ENCODE results near the gene SERPINB6.

Gene SERPINB6

DNA sequence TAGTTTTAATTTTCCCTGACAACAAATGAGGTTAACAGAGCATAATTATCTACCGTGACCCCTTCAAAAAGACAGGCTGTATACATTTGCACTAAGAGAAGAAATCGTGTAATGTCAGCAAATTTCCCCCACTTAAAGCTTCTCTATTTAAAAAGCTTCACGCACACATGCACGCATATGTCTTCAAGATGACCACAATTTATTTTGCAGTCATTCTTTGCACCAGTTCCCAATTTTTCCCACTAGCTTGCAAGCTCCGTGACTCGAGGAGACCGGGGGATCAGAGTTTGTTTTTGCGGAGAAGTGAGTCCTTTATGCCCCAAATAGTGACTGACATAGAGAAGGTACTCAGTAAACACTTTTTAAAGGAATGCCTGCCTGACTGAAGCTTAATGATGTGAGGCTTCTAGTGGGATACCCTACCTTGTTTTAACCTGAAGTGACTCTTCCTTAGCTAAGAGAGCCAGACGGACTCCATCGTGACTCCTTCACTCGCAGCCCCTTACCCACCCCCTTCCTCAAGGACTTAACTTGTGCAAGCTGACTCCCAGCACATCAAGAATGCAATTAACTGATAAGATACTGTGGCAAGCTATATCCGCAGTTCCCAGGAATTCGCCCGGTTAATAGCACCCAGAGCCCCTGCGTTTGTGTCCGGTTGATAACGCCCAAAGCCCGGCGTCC, 19.0 kb upstream of the SERPINB6 start:
- H3K4me3 ChIP-seq (replicated peaks; ENCODE audit: insufficient read depth, low read length) = peak overlapping the region; percentile 94
- no peaks in the 10 kb centered on the region for H3K27me3 ChIP-seq (ENCODE audit: insufficient read depth, poor library complexity, severe bottlenecking)
- TF ChIP-seq SPI1 (IDR thresholded peaks at IDR 0.05; ENCODE audit: borderline replicate concordance, low read depth) (no peak), GABPA (IDR thresholded peaks at IDR 0.05; ENCODE audit: low read depth) (no peak), POLR2AphosphoS5 (IDR thresholded peaks at IDR 0.05; ENCODE audit: low read depth) (no peak)
- TF ChIP-seq, protein P1, sequence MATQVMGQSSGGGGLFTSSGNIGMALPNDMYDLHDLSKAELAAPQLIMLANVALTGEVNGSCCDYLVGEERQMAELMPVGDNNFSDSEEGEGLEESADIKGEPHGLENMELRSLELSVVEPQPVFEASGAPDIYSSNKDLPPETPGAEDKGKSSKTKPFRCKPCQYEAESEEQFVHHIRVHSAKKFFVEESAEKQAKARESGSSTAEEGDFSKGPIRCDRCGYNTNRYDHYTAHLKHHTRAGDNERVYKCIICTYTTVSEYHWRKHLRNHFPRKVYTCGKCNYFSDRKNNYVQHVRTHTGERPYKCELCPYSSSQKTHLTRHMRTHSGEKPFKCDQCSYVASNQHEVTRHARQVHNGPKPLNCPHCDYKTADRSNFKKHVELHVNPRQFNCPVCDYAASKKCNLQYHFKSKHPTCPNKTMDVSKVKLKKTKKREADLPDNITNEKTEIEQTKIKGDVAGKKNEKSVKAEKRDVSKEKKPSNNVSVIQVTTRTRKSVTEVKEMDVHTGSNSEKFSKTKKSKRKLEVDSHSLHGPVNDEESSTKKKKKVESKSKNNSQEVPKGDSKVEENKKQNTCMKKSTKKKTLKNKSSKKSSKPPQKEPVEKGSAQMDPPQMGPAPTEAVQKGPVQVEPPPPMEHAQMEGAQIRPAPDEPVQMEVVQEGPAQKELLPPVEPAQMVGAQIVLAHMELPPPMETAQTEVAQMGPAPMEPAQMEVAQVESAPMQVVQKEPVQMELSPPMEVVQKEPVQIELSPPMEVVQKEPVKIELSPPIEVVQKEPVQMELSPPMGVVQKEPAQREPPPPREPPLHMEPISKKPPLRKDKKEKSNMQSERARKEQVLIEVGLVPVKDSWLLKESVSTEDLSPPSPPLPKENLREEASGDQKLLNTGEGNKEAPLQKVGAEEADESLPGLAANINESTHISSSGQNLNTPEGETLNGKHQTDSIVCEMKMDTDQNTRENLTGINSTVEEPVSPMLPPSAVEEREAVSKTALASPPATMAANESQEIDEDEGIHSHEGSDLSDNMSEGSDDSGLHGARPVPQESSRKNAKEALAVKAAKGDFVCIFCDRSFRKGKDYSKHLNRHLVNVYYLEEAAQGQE (IDR thresholded peaks at IDR 0.05; ENCODE audit: insufficient replicate concordance, low read depth) = no peak
- TF ChIP-seq, protein P2, sequence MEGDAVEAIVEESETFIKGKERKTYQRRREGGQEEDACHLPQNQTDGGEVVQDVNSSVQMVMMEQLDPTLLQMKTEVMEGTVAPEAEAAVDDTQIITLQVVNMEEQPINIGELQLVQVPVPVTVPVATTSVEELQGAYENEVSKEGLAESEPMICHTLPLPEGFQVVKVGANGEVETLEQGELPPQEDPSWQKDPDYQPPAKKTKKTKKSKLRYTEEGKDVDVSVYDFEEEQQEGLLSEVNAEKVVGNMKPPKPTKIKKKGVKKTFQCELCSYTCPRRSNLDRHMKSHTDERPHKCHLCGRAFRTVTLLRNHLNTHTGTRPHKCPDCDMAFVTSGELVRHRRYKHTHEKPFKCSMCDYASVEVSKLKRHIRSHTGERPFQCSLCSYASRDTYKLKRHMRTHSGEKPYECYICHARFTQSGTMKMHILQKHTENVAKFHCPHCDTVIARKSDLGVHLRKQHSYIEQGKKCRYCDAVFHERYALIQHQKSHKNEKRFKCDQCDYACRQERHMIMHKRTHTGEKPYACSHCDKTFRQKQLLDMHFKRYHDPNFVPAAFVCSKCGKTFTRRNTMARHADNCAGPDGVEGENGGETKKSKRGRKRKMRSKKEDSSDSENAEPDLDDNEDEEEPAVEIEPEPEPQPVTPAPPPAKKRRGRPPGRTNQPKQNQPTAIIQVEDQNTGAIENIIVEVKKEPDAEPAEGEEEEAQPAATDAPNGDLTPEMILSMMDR (IDR thresholded peaks at IDR 0.05; ENCODE audit: insufficient read depth, low read length) = no peak
- no peak for DNase-seq (ENCODE audit: low read depth in 1 of 2, low spot score in 1 of 2)
- peak overlapping the region; percentile 95 for H3K27ac ChIP-seq (replicated peaks)

DNA sequence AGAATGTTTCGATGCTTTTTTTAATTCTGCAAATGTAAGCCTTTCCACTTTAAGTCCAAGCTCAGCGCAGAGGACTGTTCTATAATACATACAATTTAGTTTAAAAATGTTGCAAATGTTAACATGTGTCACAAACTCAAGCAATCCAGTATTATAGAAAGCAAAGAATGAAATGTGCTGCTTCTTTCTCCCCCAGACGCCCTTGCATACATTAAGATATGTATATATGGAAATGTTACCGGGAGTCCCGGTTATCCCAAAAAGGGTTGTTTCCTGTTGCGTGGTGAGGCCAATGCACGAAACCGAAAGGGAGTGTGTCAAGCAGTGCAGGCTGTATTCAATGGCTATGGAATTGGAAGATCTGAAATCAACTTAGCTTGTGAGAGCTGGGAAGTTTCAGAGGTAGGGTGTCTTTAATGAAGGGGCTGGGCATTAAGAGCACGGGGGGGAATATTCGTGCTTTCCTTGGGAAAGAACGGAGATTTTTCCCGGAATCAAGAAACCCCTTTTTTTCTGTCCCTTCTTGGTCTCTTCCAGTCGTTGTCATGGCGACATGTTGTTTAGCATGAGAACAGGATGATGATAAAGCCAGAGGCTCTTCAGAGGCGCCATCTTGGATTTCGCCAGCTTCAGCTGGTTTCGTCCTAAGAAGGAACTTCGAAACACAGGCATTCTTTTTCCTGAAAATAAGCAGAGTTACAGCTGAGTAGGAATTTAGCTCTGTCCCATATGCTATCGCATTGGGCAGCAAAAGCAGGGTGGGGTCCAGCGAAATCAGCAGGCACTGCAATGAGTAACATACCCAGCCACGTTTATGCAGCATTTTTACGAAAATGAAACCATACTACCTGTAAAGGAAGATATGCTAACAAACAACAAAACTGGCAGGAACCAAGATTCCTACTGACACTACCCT, 18.2 kb upstream of the SERPINB6 start:
- TF ChIP-seq GABPA (IDR thresholded peaks at IDR 0.05; ENCODE audit: low read depth) (peak; percentile 17; the same call in 1 of the 2 replicates), SPI1 (IDR thresholded peaks at IDR 0.05; ENCODE audit: borderline replicate concordance, low read depth) (no peak), POLR2AphosphoS5 (IDR thresholded peaks at IDR 0.05; ENCODE audit: low read depth) (peak; percentile 50; the same call in 1 of the 2 replicates)
- TF ChIP-seq, protein P1 (IDR thresholded peaks at IDR 0.05; ENCODE audit: insufficient replicate concordance, low read depth) = peak; percentile 55
- TF ChIP-seq, protein P2 (IDR thresholded peaks at IDR 0.05; ENCODE audit: insufficient read depth, low read length) = no peak
- Histone ChIP-seq H3K27ac (replicated peaks) (peak overlapping the region; percentile 95), H3K4me3 (replicated peaks; ENCODE audit: insufficient read depth, low read length) (peak overlapping the region; percentile 94), H3K27me3 (ENCODE audit: insufficient read depth, poor library complexity, severe bottlenecking) (no peaks in the 10 kb centered on the region)
- DNase-seq (ENCODE audit: low read depth in 1 of 2, low spot score in 1 of 2) = peak; percentile 93 to 95

GRCh38 chr6:2988426-2989331, 17.3 kb upstream of the SERPINB6 start:
- Histone ChIP-seq H3K27me3 (ENCODE audit: insufficient read depth, poor library complexity, severe bottlenecking) (no peaks in the 10 kb centered on the region), H3K27ac (replicated peaks) (peak overlapping the region; percentile 95), H3K4me3 (replicated peaks; ENCODE audit: insufficient read depth, low read length) (peak overlapping the region; percentile 94)
- TF ChIP-seq, protein P1 (IDR thresholded peaks at IDR 0.05; ENCODE audit: insufficient replicate concordance, low read depth) = peak; percentile 44
- TF ChIP-seq POLR2AphosphoS5 (IDR thresholded peaks at IDR 0.05; ENCODE audit: low read depth) (peak; percentile 45; the same call in 1 of the 2 replicates), GABPA (IDR thresholded peaks at IDR 0.05; ENCODE audit: low read depth) (no peak; the same call in 1 of the 2 replicates), SPI1 (IDR thresholded peaks at IDR 0.05; ENCODE audit: borderline replicate concordance, low read depth) (no peak)
- TF ChIP-seq, protein P2 (IDR thresholded peaks at IDR 0.05; ENCODE audit: insufficient read depth, low read length) = peak; percentile 33
- DNase-seq (ENCODE audit: low read depth in 1 of 2, low spot score in 1 of 2) = peak; percentile 75 to 82

Data from HL-60 (cell line).